GM19463 (cell line): ENCODE data around the gene RAD54L.
"Not testable (repeated sequence)": the region's sequence is repeated elsewhere in the genome, so short reads cannot be mapped to it uniquely, and the experiment has no call there.

Source experiments
- ATAC-seq: cut with Tn5 transposase; IDR thresholded peaks from one replicate; pipeline ENCODE4 v1.9.1; 2021; ENCODE audit warnings: mild to moderate bottlenecking, moderate library complexity; ENCODE audit not compliant: unreplicated experiment

Gene RAD54L

GRCh38 chr1:46247436-46248121 is at the start of gene RAD54L:
TSS of gene RAD54L (plus strand) at chr1:46247763. CDS start at chr1:46248406, 643 bp downstream.
- peak; percentile 95 for ATAC-seq

DNA sequence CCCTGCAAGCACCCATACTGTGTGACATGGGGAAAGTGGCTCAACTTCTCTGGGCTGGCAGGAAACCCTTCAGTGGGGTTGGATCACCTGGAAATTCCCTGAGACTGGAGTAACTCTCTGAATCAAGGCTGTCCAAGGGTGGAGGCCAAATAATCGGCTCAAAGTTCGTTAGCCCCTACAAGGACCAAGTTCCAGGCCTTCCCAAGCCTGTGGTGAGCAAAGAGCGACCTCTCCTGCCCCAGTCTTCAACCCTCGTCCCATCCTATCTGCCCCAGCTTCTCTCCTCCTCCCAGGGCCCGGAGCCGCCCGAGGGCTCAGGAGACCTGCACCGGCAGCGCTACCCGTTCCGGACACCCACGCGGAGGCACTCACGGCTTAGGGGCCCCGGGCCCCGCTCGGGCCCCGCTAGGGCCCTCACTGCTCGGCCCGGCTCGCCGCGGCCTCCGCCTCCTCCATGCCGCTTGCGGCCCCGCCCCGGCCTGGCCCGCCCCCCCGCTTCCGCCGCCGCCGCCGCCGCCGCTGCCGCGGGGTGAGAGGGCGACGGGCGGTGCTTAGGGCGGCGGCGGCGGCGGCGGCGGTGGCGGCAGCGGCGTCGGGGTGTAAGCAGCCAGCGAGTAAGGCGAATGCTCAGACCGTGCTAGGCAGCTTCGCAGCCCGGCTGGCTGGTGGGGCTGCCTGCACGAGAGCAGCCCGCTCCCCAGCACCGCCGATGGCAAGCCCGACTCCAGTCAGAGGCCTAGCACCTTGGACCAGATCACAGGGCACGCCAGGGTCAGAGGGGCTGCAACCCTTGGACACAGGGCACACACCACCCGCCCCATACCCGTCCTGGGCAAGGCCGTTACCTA is 49.4 kb upstream of the RAD54L start, which contains the start of gene POMGNT1:
Gene POMGNT1 (minus strand): TSS at position 471 of the 848 bp plus-strand sequence. CDS start 613 bp downstream, outside the sequence.
- peak; percentile 88 for ATAC-seq

DNA sequence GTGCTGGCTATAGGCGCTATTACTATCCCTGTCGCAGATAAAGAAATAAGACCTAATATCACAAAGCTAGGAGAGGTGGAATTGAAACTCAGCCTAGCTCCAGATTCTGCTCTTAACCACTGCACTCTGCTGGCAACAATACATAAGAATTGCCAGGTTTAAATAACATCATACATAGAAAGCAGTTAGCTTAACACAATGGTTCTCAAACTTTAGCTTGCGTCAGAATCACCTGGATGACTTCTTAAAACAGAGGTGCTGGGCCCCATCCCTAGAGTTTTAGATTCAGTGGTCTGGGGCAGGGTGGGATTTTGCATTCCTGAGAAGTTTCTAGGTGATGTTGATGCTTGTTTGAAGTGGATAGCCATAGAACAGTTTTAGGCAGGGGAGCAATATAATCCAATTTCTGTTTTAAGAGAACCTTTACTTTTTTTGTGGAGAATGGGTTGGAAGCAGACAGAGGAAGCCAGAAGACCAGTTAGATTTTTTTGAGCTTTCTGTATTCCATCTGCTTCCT is 48.3 kb upstream of the RAD54L start:
- no peak for ATAC-seq

- no peak for ATAC-seq
Measured at GRCh38 chr1:46203738-46204405, 43.7 kb upstream of the RAD54L start.

- ATAC-seq: no peak
Measured at GRCh38 chr1:46204406-46204742, 43.2 kb upstream of the RAD54L start.

GRCh38 chr1:46205141-46205540 is 42.4 kb upstream of the RAD54L start:
- ATAC-seq: no peak

DNA sequence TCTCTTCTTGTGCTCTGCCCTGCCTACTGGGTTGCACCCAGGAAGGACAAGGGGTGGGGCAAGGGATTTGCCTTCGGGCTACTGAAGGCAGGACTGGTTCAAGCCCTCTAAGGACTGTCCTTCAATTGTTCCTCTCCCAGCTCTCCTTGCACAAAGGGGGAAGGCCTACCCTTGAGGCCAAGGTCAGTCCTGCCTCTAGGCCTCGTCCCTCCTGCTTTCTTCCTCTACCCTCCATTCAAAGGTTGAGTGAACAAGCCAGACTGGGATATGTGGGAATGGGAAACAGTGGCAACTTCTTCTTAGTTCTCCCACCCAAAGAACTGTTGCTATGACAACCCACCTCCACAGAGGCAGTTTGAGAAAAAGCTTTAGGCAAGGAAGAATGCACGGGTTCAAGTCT is 41.8 kb upstream of the RAD54L start:
- ATAC-seq: no peak

GRCh38 chr1:46206399-46206798 is 41.2 kb upstream of the RAD54L start:
- ATAC-seq: no peak

GRCh38 chr1:46210561-46210960 is 37.0 kb upstream of the RAD54L start:
- no peak for ATAC-seq

GRCh38 chr1:46211051-46211450 is 36.5 kb upstream of the RAD54L start:
- ATAC-seq: no peak

DNA sequence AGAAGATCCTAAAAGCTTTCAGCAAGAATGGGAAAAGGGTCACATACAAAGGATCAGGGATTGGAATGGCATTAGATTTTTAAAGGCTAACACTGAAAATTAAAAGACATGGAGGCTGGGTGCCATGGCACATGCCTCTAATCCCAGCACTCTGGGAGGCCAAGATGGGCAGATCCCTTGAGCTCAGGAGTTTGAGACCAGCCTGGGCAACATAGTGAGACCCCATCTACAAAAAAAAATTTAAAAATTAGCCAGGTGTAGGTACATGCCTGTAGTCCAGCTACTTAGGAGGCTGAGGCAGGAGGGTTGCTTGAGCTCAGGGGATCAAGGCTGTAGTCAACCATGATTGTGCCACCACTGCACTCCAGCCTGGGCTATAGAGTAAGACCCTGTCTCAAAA is 32.1 kb upstream of the RAD54L start:
- no peak for ATAC-seq

DNA sequence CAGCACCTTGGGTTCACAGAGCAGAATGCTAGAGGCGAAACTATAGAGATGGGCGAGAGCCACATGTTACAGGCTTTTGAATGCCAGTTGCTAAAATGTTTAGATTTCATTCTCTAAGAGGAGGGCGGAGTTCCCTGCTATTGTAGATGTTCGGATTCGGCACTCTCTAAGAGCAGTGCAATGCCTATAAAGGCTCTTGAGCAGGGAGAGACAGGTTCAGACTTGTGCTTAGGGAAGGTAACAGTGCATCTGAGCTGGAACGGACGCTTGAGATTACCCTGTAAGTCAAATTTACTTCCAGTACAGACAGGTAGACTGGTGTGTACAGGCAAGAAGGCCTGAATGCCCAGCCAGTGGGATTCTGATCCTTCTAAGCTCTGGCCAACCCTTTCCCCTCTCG is 29.1 kb upstream of the RAD54L start:
- no peak for ATAC-seq

- no peak for ATAC-seq
Measured at GRCh38 chr1:46219551-46220520, 27.7 kb upstream of the RAD54L start.

- ATAC-seq: no peak
Measured at GRCh38 chr1:46220808-46221207, 26.8 kb upstream of the RAD54L start.

GRCh38 chr1:46221749-46222148 is 25.8 kb upstream of the RAD54L start:
- no peak for ATAC-seq

- ATAC-seq: not testable (repeated sequence)
Measured at GRCh38 chr1:46223055-46223454, 24.5 kb upstream of the RAD54L start.

- ATAC-seq: peak; percentile 77
Measured at GRCh38 chr1:46223472-46223943, 24.1 kb upstream of the RAD54L start.

- no peak for ATAC-seq
Measured at GRCh38 chr1:46224966-46225365, 22.6 kb upstream of the RAD54L start.

GRCh38 chr1:46231231-46231630 is 16.3 kb upstream of the RAD54L start:
- ATAC-seq: not testable (repeated sequence)

- ATAC-seq: no peak
Measured at GRCh38 chr1:46236882-46237281, 10.7 kb upstream of the RAD54L start.
